GM12878 (cell line): ENCODE results near the gene NGFR. TPM values are rescaled to one million over a fixed set of nuclear protein-coding genes. Genes with fewer than 3 reads are reported as not detected.

Experiments
- ATAC-seq: fragments of 200-7000 bp; cut with Tn5 transposase; 3 replicates; pipeline ENCODE4 v1.9.1; 2020; ENCODE audit warnings: mild to moderate bottlenecking, moderate library complexity
- BruUV-seq: library from RNA; stranded (reverse); fragments of 400-500 nt; replicated peaks from 2 replicates; lab custom pipeline; 2021; lab: Mats Ljungman, UMichigan
- CTCF ChIA-PET: fragments of 300-600 bp; sonication (Branson Sonifier 250); formaldehyde crosslinking; extraction: SDS; loops from one replicate; lab custom pipeline; 2021; ENCODE audit warnings: inconsistent platforms; lab: Yijun Ruan, JAX
- POLR2A ChIA-PET: fragments of 350-600 bp; formaldehyde crosslinking; extraction: SDS; loops from one replicate; lab custom pipeline; 2021; ENCODE audit warnings: inconsistent platforms; lab: Charles Lee
- RAD21 ChIA-PET: fragments of 300-600 bp; sonication (Branson Sonifier 250); formaldehyde crosslinking; loops from one replicate; lab custom pipeline; 2023; ENCODE audit warnings: antibody characterized with exemption; ENCODE audit not compliant: unreplicated experiment; lab: Charles Lee
- SMC1A ChIA-PET: fragments of 300-600 bp; sonication (Branson Sonifier 250); formaldehyde crosslinking; loops from one replicate; lab custom pipeline; 2023; ENCODE audit not compliant: unreplicated experiment, uncharacterized antibody; lab: Charles Lee
- DNase-seq: peaks from one replicate; pipeline ENCODE4 v3.0.0-alpha.2; 2011; ENCODE audit warnings: low read depth, low spot score
- FAIRE-seq: peaks from 3 replicates; lab custom pipeline; 2011; peaks lifted over from hg19 to GRCh38; lab: Jason Lieb, UNC
- H2AFZ ChIP-seq: 2 replicates; pipeline ENCODE4 v1.6.0; 2011; ENCODE audit warnings: low read depth, low read length, control low read depth; ENCODE audit not compliant: control insufficient read depth
- H3K27ac ChIP-seq: 2 replicates; pipeline ENCODE4 v1.5.1; 2011; ENCODE audit warnings: control low read depth; ENCODE audit not compliant: control insufficient read depth, insufficient read depth
- H3K27me3 ChIP-seq, 2 experiments: replicated peaks in 1 of 2; 2 replicates each; pipeline versions ENCODE4 v1.6.0 to v1.6.1; 2011; ENCODE audit warnings: low read length in 1 of 2; ENCODE audit not compliant: control insufficient read depth in 2 of 2, insufficient read depth in 2 of 2
- H3K36me3 ChIP-seq, 2 experiments: 2 replicates each; pipeline ENCODE4 v1.5.1; 2011; ENCODE audit warnings: low read length in 1 of 2; ENCODE audit not compliant: control insufficient read depth in 2 of 2, insufficient read depth in 2 of 2
- H3K4me1 ChIP-seq: 2 replicates; pipeline ENCODE4 v1.6.1; 2011; ENCODE audit warnings: mild to moderate bottlenecking, low read length, moderate library complexity, mixed read lengths; ENCODE audit not compliant: control insufficient read depth, insufficient read depth
- H3K4me2 ChIP-seq: 2 replicates; pipeline ENCODE4 v1.6.0; 2011; ENCODE audit warnings: control low read depth; ENCODE audit not compliant: control insufficient read depth, insufficient read depth
- H3K4me3 ChIP-seq: fragments of 200-600 bp; sonication (generic); 2 replicates; pipeline ENCODE4 v1.5.1; 2016
- H3K79me2 ChIP-seq: 2 replicates; pipeline ENCODE4 v1.6.0; 2011; ENCODE audit warnings: low read length; ENCODE audit not compliant: control insufficient read depth, insufficient read depth
- H3K9ac ChIP-seq: 2 replicates; pipeline ENCODE4 v1.8.0; 2011; ENCODE audit warnings: low read length, control low read depth, mixed read lengths; ENCODE audit not compliant: control insufficient read depth, insufficient read depth
- H3K9me3 ChIP-seq: replicated peaks from 3 replicates; pipeline ENCODE4 v1.5.1; 2011; ENCODE audit warnings: mild to moderate bottlenecking, low read length; ENCODE audit not compliant: control insufficient read depth, insufficient read depth
- H4K20me1 ChIP-seq: 2 replicates; pipeline ENCODE4 v1.6.0; 2011; ENCODE audit not compliant: control insufficient read depth, insufficient read depth
- BCL11A ChIP-seq: IDR thresholded peaks from 2 replicates; pipeline ENCODE4 v1.6.1; 2011; ENCODE audit warnings: low read depth, low read length
- CHD1 ChIP-seq: IDR thresholded peaks from 2 replicates; pipeline ENCODE4 v1.6.1; 2012; ENCODE audit warnings: low read depth, low read length, improper control_type of control experiment
- CREM ChIP-seq: IDR thresholded peaks from 2 replicates; pipeline ENCODE4 v1.6.1; 2014; ENCODE audit warnings: antibody characterized with exemption, low read depth
- FOXK2 ChIP-seq: fragments of 450-650 bp; IDR thresholded peaks from 2 replicates; pipeline ENCODE4 v1.6.1; 2017; ENCODE audit warnings: mild to moderate bottlenecking, moderate library complexity
- RAD21 ChIP-seq: IDR thresholded peaks from 2 replicates; pipeline ENCODE4 v1.6.1; 2011; ENCODE audit warnings: mild to moderate bottlenecking, low read depth, low read length, moderate library complexity; ENCODE audit not compliant: insufficient read depth
- RELA ChIP-seq: fragments of 450-650 bp; IDR thresholded peaks from 2 replicates; pipeline ENCODE4 v1.8.0; 2014; ENCODE audit warnings: borderline replicate concordance; ENCODE audit not compliant: partially characterized antibody
- STAT3 ChIP-seq: IDR thresholded peaks from 2 replicates; pipeline ENCODE4 v1.6.1; 2011; ENCODE audit warnings: low read depth, low read length, improper control_type of control experiment
- TARDBP ChIP-seq: IDR thresholded peaks from 2 replicates; pipeline ENCODE4 v1.6.1; 2016; ENCODE audit warnings: borderline replicate concordance
- ZNF274 ChIP-seq: IDR thresholded peaks from one replicate; pipeline ENCODE4 v1.8.0; 2011; ENCODE audit not compliant: insufficient read length, insufficient read depth
- WGBS: methylation state at CpG from one replicate; pipeline ENCODE4 v1.1.6; 2016; ENCODE audit warnings: low lambda C conversion rate; ENCODE audit not compliant: insufficient replicate concordance, insufficient coverage; ENCODE audit errors: missing lambda C conversion rate; 5-methylcytosine and 5-hydroxymethylcytosine counted together
- in situ Hi-C: fragments of 300-500 bp; cut with MboI; formaldehyde crosslinking; loops from 9 replicates; pipeline ENCODE4 v1.14.3; 2018; ENCODE audit warnings: mixed read lengths
- intact Hi-C: fragments of 100-400 bp; cut with micrococcal nuclease; formaldehyde crosslinking; loops from one replicate; pipeline ENCODE4 v1.14.2; 2022; ENCODE audit not compliant: unreplicated experiment
- polyA plus RNA-seq, 11 experiments: library from polyadenylated mRNA; depleted of rRNA in 4 of 11; unstranded in 6 of 11; stranded (reverse) in 5 of 11; fragments of >200 nt; fragmentation: Nextera tagmentation in 4 of 11; fragmentation: Illumina TruSeq in 1 of 11; extraction: Ambion mirVana in 4 of 11; extraction: Trizol in 1 of 11; gene quantifications; 1 replicate in 1 of 11; 2 replicates in 10 of 11; pipeline versions ENCODE4 v1.2.1 to v1.2.3, GENCODE V29; 2011 to 2016; ENCODE audit warnings: inconsistent platforms in 2 of 11, missing spikeins in 2 of 11, low read depth in 1 of 11
- total RNA-seq, 4 experiments: library from RNA; depleted of rRNA in 3 of 4; stranded (reverse); fragments of >200 nt in 3 of 4; fragmentation: Illumina TruSeq in 1 of 4; extraction: Trizol in 1 of 4; gene quantifications; 2 replicates each; pipeline versions ENCODE4 v1.2.1 to v1.2.3, GENCODE V29; 2013 to 2021
- TF ChIP-seq, protein P1 (sequence below): fragments of 450-650 bp; IDR thresholded peaks from 2 replicates; pipeline ENCODE4 v1.6.1; 2014; ENCODE audit warnings: mild to moderate bottlenecking

The NGFR gene
- total and polyA plus RNA-seq, 10 of the 15 experiments (the other 5 are each of a cell fraction or from before 2014, with no cell fraction given): 0.05 to 0.28 (median 0.08) TPM; not detected in 1

DNA sequence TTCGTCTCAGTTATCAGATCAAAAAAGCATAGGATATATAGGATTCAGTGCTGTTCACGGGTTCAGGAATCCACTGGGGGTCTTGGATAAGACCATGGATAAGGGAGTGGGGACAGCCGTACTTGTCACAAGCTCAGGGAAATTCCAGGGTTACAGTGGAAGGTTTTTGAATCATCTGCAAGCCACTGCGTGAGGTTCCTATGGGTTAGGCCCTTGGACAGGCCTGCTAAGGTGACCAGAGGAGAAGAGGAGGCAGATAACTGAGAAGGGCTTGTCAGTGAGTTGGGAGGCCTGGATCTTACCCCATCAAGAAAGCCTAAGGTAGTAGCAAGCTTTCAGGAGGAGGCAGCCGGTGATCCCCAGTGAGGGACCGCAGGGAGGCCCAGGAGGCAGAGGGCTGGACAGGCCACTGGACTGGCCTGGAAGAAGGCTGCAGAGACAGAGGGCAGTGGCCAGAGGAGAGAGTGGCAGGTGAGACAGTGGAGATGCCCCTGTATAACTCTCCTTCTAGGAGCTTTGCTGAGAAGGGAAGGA is 27.3 kb downstream of the NGFR start:
- BruUV-seq: no TSS peak
- H4K20me1 ChIP-seq: no peaks in the 10 kb centered on the region; the same call in 1 of the 2 replicates
- ChIA-PET POLR2A (no interaction called here), SMC1A (interaction anchor here (0.9 kb wide), 1 partner anchor 108 kb away, joined by 3 read pairs; the partner anchor contains the start of gene PHB1), RAD21 (no interaction called here), CTCF (interaction anchor here (1.5 kb wide), 1 partner anchor 35 kb away, joined by 9 read pairs; no protein-coding TSS in a partner anchor)
- no peak overlapping the region for H3K4me3 ChIP-seq
- DNase-seq (no peak), ATAC-seq (no peak), FAIRE-seq (no peak)
- 38% methylated on average over 6 of the region's 6 CpGs for WGBS
- TF ChIP-seq CREM (no peak), BCL11A (no peak), FOXK2 (no peak), ZNF274 (no peak)
- no peak overlapping the region for H3K4me2 ChIP-seq
- no peaks in the 10 kb centered on the region for H3K9me3 ChIP-seq
- H3K9ac ChIP-seq: no peak overlapping the region
- H3K79me2 ChIP-seq: no peaks in the 10 kb centered on the region
- no peak overlapping the region for H2AFZ ChIP-seq
- H3K27ac ChIP-seq: no peak overlapping the region
- no peaks in the 10 kb centered on the region for H3K27me3 ChIP-seq
- no peaks in the 10 kb centered on the region for H3K4me1 ChIP-seq
- intact Hi-C loops (no loop called here), in situ Hi-C loops (no loop called here)
- no peaks in the 10 kb centered on the region for H3K36me3 ChIP-seq

DNA sequence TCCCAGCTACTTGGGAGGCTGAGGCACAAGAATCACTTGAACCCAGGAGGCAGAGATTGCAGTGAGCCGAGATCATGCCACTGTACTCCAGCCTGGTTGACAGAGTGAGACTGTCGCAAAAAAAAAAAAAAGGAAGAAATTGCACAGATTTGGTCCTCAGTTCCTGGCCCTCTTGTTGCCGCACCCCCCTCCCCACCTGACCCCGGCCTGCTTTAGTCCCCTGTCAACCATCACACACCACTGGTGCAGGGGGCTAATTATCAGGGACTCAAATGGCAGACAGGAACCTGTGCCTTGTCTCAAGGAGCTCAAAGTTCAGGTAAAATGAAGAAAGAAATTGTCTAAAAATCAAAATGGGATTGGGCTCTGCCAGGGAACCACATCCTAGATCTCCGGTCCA is 28.1 kb downstream of the NGFR start:
- DNase-seq: no peak
- H3K9me3 ChIP-seq: no peaks in the 10 kb centered on the region
- H3K79me2 ChIP-seq: no peaks in the 10 kb centered on the region
- in situ Hi-C loops (no loop called here), intact Hi-C loops (no loop called here)
- ChIA-PET CTCF (interaction anchor here (1.5 kb wide), 1 partner anchor 34 kb away, joined by 9 read pairs; no protein-coding TSS in a partner anchor), RAD21 (no interaction called here), POLR2A (no interaction called here), SMC1A (interaction anchor here (0.9 kb wide), 1 partner anchor 109 kb away, joined by 3 read pairs; the partner anchor contains the start of gene PHB1)
- no peaks in the 10 kb centered on the region for H3K27me3 ChIP-seq
- no peak overlapping the region for H3K9ac ChIP-seq
- whole genome bisulfite sequencing: 33% methylated on average over 4 of the region's 5 CpGs
- TF ChIP-seq RELA (no peak), CHD1 (no peak), RAD21 (no peak), TARDBP (no peak), STAT3 (no peak)
- TF ChIP-seq, protein P1, sequence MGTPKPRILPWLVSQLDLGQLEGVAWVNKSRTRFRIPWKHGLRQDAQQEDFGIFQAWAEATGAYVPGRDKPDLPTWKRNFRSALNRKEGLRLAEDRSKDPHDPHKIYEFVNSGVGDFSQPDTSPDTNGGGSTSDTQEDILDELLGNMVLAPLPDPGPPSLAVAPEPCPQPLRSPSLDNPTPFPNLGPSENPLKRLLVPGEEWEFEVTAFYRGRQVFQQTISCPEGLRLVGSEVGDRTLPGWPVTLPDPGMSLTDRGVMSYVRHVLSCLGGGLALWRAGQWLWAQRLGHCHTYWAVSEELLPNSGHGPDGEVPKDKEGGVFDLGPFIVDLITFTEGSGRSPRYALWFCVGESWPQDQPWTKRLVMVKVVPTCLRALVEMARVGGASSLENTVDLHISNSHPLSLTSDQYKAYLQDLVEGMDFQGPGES: no peak
- FAIRE-seq: no peak
- H3K4me1 ChIP-seq: no peaks in the 10 kb centered on the region
- no peak for ATAC-seq
- H2AFZ ChIP-seq: no peak overlapping the region
- no peak overlapping the region for H3K4me3 ChIP-seq
- no peaks in the 10 kb centered on the region for H3K36me3 ChIP-seq
- no peaks in the 10 kb centered on the region; the same call in 1 of the 2 replicates for H4K20me1 ChIP-seq
- no TSS peak for BruUV-seq
- H3K27ac ChIP-seq: no peak overlapping the region
- no peak overlapping the region for H3K4me2 ChIP-seq
